ENCODE data around the gene MOK. TPM values are rescaled to one million over a fixed set of nuclear protein-coding genes. Genes with fewer than 3 reads are reported as not detected.
"Not testable (repeated sequence)": the region's sequence is repeated elsewhere in the genome, so short reads cannot be mapped to it uniquely, and the experiment has no call there.

The MOK gene
- total and polyA plus RNA-seq, 9 donors: 20.0 to 51.1 (median 23.8) TPM

- TF ChIP-seq CTCF (IDR thresholded peaks at IDR 0.05) (no peak), POLR2A (IDR thresholded peaks at IDR 0.05) (no peak), EP300 (IDR thresholded peaks at IDR 0.05) (no peak)
- intact Hi-C loops (cut with DNase I): no loop called here
- WGBS, 3 donors: 77 to 82% (median 81%) methylated on average over 9 of the region's 9 CpGs
- no peak overlapping the region for H3K27ac ChIP-seq
- no peak overlapping the region for H3K4me3 ChIP-seq
- H3K36me3 ChIP-seq: no peaks in the 10 kb centered on the region
- no peaks in the 10 kb centered on the region for H3K9me3 ChIP-seq
- no peaks in the 10 kb centered on the region for H3K4me1 ChIP-seq (ENCODE audit: insufficient read depth)
- DNase-seq: no peak
- no peaks in the 10 kb centered on the region for H3K27me3 ChIP-seq
Measured at GRCh38 chr14:102246071-102246470, 58.9 kb downstream of the MOK start.

- H3K4me1 ChIP-seq (ENCODE audit: insufficient read depth); H3K9me3 ChIP-seq; H3K36me3 ChIP-seq; DNase-seq; H3K27me3 ChIP-seq; H3K4me3 ChIP-seq; intact Hi-C loops (cut with DNase I); H3K27ac ChIP-seq: not testable (repeated sequence)
- WGBS, 3 donors: 97 to 98% (median 98%) methylated on average over 4 of the region's 4 CpGs
Measured at GRCh38 chr14:102243795-102244194, 61.2 kb downstream of the MOK start.

GRCh38 chr14:102241147-102241546 lies 63.8 kb downstream of the MOK start:
- Histone ChIP-seq H3K4me1 (ENCODE audit: insufficient read depth) (no peaks in the 10 kb centered on the region), H3K27ac (no peak overlapping the region), H3K27me3 (no peaks in the 10 kb centered on the region), H3K9me3 (no peaks in the 10 kb centered on the region), H3K4me3 (no peak overlapping the region), H3K36me3 (no peaks in the 10 kb centered on the region)
- TF ChIP-seq CTCF (IDR thresholded peaks at IDR 0.05) (no peak), POLR2A (IDR thresholded peaks at IDR 0.05) (no peak), EP300 (IDR thresholded peaks at IDR 0.05) (no peak)
- 78 to 86% (median 84%) methylated on average over 4 of the region's 4 CpGs for whole genome bisulfite sequencing, 3 donors
- no peak for DNase-seq
- intact Hi-C loops (cut with DNase I): no loop called here

- H3K4me3 ChIP-seq; H3K36me3 ChIP-seq; H3K4me1 ChIP-seq (ENCODE audit: insufficient read depth); H3K27ac ChIP-seq; intact Hi-C loops (cut with DNase I); H3K27me3 ChIP-seq; DNase-seq; H3K9me3 ChIP-seq: not testable (repeated sequence)
- 96 to 97% (median 96%) methylated on average over 5 of the region's 5 CpGs for WGBS, 3 donors
Measured at GRCh38 chr14:102240481-102240880, 64.5 kb downstream of the MOK start.

- Histone ChIP-seq H3K4me3 (no peak overlapping the region), H3K4me1 (ENCODE audit: insufficient read depth) (no peaks in the 10 kb centered on the region), H3K36me3 (no peaks in the 10 kb centered on the region), H3K9me3 (no peaks in the 10 kb centered on the region), H3K27ac (no peak overlapping the region), H3K27me3 (no peaks in the 10 kb centered on the region)
- 91 to 96% (median 96%) methylated on average over 4 of the region's 4 CpGs for WGBS, 3 donors
- intact Hi-C loops (cut with DNase I): loop anchor here in 2 of 4 donors (5.0 kb wide), 1 partner anchor 73 kb away; no protein-coding TSS in a partner anchor
- TF ChIP-seq POLR2A (IDR thresholded peaks at IDR 0.05) (no peak), CTCF (IDR thresholded peaks at IDR 0.05) (no peak), EP300 (IDR thresholded peaks at IDR 0.05) (no peak)
- no peak for DNase-seq
Measured at GRCh38 chr14:102239231-102239630, 65.7 kb downstream of the MOK start.

- H3K27ac ChIP-seq: no peak overlapping the region
- no peaks in the 10 kb centered on the region for H3K9me3 ChIP-seq
- WGBS, 3 donors: 92 to 95% (median 95%) methylated on average over 3 of the region's 3 CpGs
- no peak for DNase-seq
- intact Hi-C loops (cut with DNase I): loop anchor here in 2 of 4 donors (5.0 kb wide), 1 partner anchor 74 kb away; no protein-coding TSS in a partner anchor
- H3K36me3 ChIP-seq: no peaks in the 10 kb centered on the region
- TF ChIP-seq CTCF (IDR thresholded peaks at IDR 0.05) (no peak), EP300 (IDR thresholded peaks at IDR 0.05) (no peak), POLR2A (IDR thresholded peaks at IDR 0.05) (no peak)
- no peak overlapping the region for H3K4me3 ChIP-seq
- H3K4me1 ChIP-seq (ENCODE audit: insufficient read depth): no peaks in the 10 kb centered on the region
- H3K27me3 ChIP-seq: no peaks in the 10 kb centered on the region
Measured at GRCh38 chr14:102238766-102239165, 66.2 kb downstream of the MOK start.

Data from ovary (tissue), 9 donors.